RWPE1 (cell line): ENCODE results near the gene ISL2.

Experiments
- CTCF ChIA-PET: fragments of 350-600 bp; sonication (Branson Sonifier 250); formaldehyde crosslinking; extraction: SDS; loops from one replicate; lab custom pipeline; 2021; lab: Yijun Ruan, JAX
- POLR2A ChIA-PET: fragments of 400-600 bp; formaldehyde crosslinking; extraction: SDS; loops from one replicate; lab custom pipeline; 2020; ENCODE audit warnings: antibody characterized with exemption; ENCODE audit not compliant: low non-redundant PET; lab: Yijun Ruan, JAX
- DNase-seq: peaks from one replicate; pipeline ENCODE4 v3.0.0; 2012; ENCODE audit warnings: low spot score
- H3K27ac ChIP-seq: fragments of 450-650 bp; 2 replicates; pipeline ENCODE4 v1.5.1; 2017
- TF ChIP-seq, protein P1 (sequence below): fragments of 450-650 bp; conservative IDR thresholded peaks from 2 replicates; pipeline ENCODE4 v1.5.1; 2017; ENCODE audit warnings: low read depth, mild to moderate bottlenecking

The ISL2 gene

DNA sequence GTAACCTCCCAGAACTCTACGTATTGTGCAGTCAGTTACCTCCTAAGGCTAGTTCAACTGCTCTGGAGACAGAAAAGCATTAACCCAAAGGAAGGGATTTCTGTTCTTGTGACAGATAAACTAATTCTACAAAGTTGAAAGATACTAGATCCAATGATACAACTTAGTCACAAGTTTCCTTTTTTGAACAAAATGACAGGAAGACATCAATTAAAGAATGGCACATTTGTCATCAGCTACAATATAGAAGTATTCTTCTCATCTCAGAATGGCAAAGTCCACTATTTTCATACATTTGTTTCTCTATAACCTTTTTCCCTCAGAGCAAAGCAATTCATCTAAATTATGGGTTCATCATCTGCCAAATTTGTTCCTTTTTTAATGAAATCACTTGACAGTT lies 43.7 kb downstream of the ISL2 start:
- TF ChIP-seq, protein P1, sequence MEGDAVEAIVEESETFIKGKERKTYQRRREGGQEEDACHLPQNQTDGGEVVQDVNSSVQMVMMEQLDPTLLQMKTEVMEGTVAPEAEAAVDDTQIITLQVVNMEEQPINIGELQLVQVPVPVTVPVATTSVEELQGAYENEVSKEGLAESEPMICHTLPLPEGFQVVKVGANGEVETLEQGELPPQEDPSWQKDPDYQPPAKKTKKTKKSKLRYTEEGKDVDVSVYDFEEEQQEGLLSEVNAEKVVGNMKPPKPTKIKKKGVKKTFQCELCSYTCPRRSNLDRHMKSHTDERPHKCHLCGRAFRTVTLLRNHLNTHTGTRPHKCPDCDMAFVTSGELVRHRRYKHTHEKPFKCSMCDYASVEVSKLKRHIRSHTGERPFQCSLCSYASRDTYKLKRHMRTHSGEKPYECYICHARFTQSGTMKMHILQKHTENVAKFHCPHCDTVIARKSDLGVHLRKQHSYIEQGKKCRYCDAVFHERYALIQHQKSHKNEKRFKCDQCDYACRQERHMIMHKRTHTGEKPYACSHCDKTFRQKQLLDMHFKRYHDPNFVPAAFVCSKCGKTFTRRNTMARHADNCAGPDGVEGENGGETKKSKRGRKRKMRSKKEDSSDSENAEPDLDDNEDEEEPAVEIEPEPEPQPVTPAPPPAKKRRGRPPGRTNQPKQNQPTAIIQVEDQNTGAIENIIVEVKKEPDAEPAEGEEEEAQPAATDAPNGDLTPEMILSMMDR: no peak
- ChIA-PET POLR2A (no interaction called here), CTCF (no interaction called here)
- H3K27ac ChIP-seq: no peak overlapping the region
- DNase-seq: no peak

DNA sequence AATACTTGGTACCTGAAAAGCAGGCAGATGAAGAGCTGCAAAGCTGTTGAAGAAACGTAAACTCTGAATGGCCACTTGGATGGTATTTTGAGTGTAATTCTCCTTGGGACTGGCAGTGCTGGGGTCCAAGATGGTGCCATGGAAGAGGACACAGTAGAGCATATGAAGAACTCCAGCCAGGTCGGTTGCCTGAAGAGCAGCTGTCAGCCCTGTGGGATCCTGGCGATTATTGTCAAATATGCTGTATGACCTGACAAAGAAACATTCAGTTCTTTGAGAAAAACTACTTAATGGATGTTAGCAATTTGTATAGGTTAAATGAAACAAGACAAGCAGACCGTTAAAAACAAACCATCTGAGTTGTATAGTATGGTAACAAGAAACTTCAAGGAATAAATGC lies 44.8 kb downstream of the ISL2 start:
- H3K27ac ChIP-seq: no peak overlapping the region
- TF ChIP-seq, protein P1: no peak
- CTCF ChIA-PET: no interaction called here
- DNase-seq: no peak
- POLR2A ChIA-PET: no interaction called here

DNA sequence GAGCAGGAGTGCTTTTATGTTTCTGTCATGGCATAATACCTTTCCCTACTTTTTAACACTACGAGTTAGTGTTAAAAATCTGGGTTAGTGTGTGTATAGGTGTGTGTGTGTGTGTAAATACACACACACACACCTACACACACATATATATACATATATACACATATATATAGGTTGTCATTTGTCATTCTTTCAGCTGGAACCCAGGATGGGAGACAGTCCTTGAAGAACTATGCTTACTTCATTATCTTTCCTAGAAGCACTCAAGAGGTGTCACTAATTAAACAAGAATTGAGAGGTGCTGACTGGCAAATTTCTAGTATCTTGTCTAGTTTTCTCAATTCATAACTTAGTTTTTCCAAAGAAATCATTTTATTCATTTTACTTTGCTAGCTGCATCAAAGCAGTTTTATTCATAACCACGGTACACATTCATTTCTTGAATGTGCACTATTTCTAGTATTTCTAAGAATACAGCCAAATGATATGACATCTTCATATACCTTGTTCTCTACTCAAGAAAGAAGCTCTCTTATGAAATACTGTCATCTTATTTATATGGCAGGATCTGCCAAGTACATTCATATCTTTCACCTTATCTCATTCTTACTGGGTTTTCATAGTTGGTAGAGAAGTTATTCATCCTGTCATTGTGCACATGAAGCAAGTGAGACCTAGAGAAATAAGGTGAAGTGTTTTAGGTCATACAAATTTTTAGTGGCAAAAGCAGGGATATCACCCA lies 46.6 kb downstream of the ISL2 start:
- DNase-seq: no peak
- ChIA-PET POLR2A (no interaction called here), CTCF (interaction anchor here (0.5 to 1.0 kb wide), 3 partner anchors 20 to 106 kb away, joined by 3 to 7 read pairs (median 3); no protein-coding TSS in a partner anchor)
- H3K27ac ChIP-seq: no peak overlapping the region
- TF ChIP-seq, protein P1: no peak

DNA sequence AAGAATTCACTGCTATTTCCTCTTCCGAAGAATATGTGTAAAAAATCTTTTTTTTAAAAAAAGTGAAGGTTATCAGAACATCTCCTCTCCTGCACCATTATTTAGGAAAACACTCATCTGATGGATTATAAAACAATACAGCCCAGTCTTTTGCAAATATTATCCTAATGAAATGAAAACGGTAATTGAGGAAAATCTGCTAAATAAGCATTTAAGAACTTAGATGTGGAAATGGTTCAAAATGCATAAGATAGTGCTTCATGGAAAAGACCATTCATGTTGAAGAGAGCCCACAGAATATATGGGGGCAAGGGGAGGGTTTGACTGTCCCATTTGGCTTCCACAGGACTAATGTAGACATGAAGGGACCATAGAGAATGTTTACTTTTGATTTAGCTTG lies 47.8 kb downstream of the ISL2 start:
- TF ChIP-seq, protein P1: no peak
- CTCF ChIA-PET: no interaction called here
- H3K27ac ChIP-seq: no peak overlapping the region
- POLR2A ChIA-PET: no interaction called here
- DNase-seq: no peak

DNA sequence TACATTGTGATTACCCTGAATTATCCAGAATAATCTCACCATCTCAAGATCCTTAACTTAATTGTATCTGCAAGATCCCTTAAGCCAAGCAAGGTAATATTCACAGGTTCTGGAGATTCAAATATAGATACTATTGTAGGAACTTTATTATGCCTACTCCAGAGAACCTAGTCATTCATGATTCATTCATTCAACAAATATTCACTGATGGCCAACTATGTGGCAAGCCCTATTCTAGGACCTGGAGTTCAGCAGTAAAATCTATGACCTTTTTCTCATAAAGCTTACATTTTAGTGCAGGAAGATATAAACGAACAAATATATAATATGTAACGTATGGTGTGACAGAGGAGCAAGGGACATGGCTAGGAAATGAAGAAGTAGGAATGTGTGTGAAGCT lies 49.6 kb downstream of the ISL2 start:
- no peak for DNase-seq
- CTCF ChIA-PET: no interaction called here
- POLR2A ChIA-PET: no interaction called here

DNA sequence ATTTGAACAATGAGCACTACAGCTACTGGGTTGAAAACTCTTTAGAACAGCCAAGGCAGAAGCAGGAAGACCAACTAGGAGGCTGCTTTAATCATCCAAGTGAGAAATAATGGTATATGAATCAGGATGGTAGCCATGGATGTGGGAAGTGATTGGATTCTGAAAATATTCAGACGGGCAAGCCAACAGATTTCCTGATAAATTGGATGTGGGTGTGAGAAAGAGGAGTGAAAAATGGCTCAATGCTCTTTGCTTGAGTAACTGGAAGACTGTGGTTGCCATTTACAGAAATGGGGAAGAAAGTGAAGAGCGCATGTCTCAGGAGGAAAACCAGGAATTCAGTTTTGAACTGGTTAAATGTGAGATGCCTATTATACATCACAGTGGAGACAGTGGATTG lies 50.4 kb downstream of the ISL2 start:
- no peak overlapping the region for H3K27ac ChIP-seq
- ChIA-PET CTCF (no interaction called here), POLR2A (no interaction called here)
- no peak for DNase-seq
- TF ChIP-seq, protein P1: no peak

More for the DNA sequence above, 49.6 kb downstream of the ISL2 start:
- TF ChIP-seq, protein P1: no peak
- no peak overlapping the region for H3K27ac ChIP-seq
